H1 (cell line): ENCODE results near the gene PIANP. TPM values are rescaled to one million over a fixed set of nuclear protein-coding genes. Genes with fewer than 3 reads are reported as not detected.
A peak's percentile ranks its signal among the peaks of the same experiment; 100 is the strongest.

ENCODE experiments used
- CTCF ChIA-PET: fragments of 300-600 bp; sonication (Branson Sonifier 250); formaldehyde crosslinking; loops from one replicate; lab custom pipeline; 2021; ENCODE audit not compliant: partially characterized antibody; lab: Charles Lee
- POLR2A ChIA-PET: fragments of 300-600 bp; sonication (Branson Sonifier 250); formaldehyde crosslinking; loops from one replicate; lab custom pipeline; 2021; ENCODE audit warnings: inconsistent platforms; ENCODE audit not compliant: partially characterized antibody; lab: Charles Lee
- DNase-seq, 2 experiments: peaks; one replicate each; pipeline versions ENCODE4 v3.0.0 to v3.0.0-alpha.2; 2010 to 2022; ENCODE audit warnings: low spot score in 2 of 2, low read depth in 1 of 2, mixed read lengths in 1 of 2
- FAIRE-seq: peaks from 2 replicates; lab custom pipeline; 2011; peaks lifted over from hg19 to GRCh38; lab: Jason Lieb, UNC
- H2AFZ ChIP-seq: 2 replicates; pipeline ENCODE4 v1.8.1; 2012; ENCODE audit warnings: low read length, inconsistent platforms
- H2AK5ac ChIP-seq: 2 replicates; pipeline ENCODE4 v1.6.1; 2013; ENCODE audit warnings: low read depth, low read length
- H2BK120ac ChIP-seq: replicated peaks from 2 replicates; pipeline ENCODE3; 2013; ENCODE audit warnings: low read depth, low read length, inconsistent platforms
- H2BK12ac ChIP-seq: 2 replicates; pipeline ENCODE4 v1.6.1; 2013; ENCODE audit warnings: low read depth, low read length
- H2BK15ac ChIP-seq: 2 replicates; pipeline ENCODE4 v1.6.1; 2013; ENCODE audit warnings: low read length
- H2BK20ac ChIP-seq: 2 replicates; pipeline ENCODE4 v1.6.1; 2013; ENCODE audit warnings: low read length
- H2BK5ac ChIP-seq: 2 replicates; pipeline ENCODE4 v1.6.1; 2013; ENCODE audit warnings: low read depth, low read length
- H3K14ac ChIP-seq: 2 replicates; pipeline ENCODE4 v1.6.1; 2013; ENCODE audit warnings: inconsistent platforms; ENCODE audit not compliant: insufficient read length
- H3K18ac ChIP-seq: 2 replicates; pipeline ENCODE4 v1.6.1; 2013; ENCODE audit warnings: low read length; ENCODE audit errors: extremely low read depth
- H3K23ac ChIP-seq: 2 replicates; pipeline ENCODE4 v1.6.1; 2013; ENCODE audit warnings: inconsistent platforms; ENCODE audit not compliant: insufficient read length
- H3K23me2 ChIP-seq: 2 replicates; pipeline ENCODE4 v1.6.1; 2013; ENCODE audit warnings: low read depth, low read length
- H3K27ac ChIP-seq: 2 replicates; pipeline ENCODE4 v1.6.1; 2011; ENCODE audit warnings: low read depth, low read length, inconsistent platforms
- H3K27me3 ChIP-seq, 4 experiments: replicated peaks in 1 of 4; 1 replicate in 1 of 4; 2 replicates in 3 of 4; pipeline versions ENCODE4 v1.6.1 to v1.8.1; 2011 to 2013; ENCODE audit warnings: low read length in 3 of 4, mild to moderate bottlenecking in 3 of 4, inconsistent platforms in 2 of 4, mixed read lengths in 2 of 4, moderate library complexity in 1 of 4; ENCODE audit not compliant: control insufficient read depth in 3 of 4, insufficient read depth in 3 of 4; ENCODE audit errors: extremely low read depth in 1 of 4
- H3K36me3 ChIP-seq, 4 experiments: 2 replicates each; pipeline versions ENCODE4 v1.6.1 to v1.8.1; 2011 to 2013; ENCODE audit warnings: mild to moderate bottlenecking in 4 of 4, low read length in 3 of 4, moderate library complexity in 2 of 4, control low read depth in 1 of 4, inconsistent platforms in 1 of 4; ENCODE audit not compliant: insufficient read depth in 4 of 4, control insufficient read depth in 2 of 4
- H3K4ac ChIP-seq: replicated peaks from 2 replicates; pipeline ENCODE3; 2013; ENCODE audit warnings: low read length, low read depth, mixed read lengths, inconsistent platforms; ENCODE audit not compliant: insufficient read length
- H3K4me1 ChIP-seq, 4 experiments: replicated peaks in 1 of 4; 1 replicate in 1 of 4; 2 replicates in 3 of 4; pipeline versions ENCODE4 v1.6.1 to v1.8.1; 2011 to 2013; ENCODE audit warnings: low read length in 3 of 4, inconsistent platforms in 2 of 4, mixed read lengths in 1 of 4; ENCODE audit not compliant: insufficient read depth in 4 of 4, control insufficient read depth in 3 of 4
- H3K4me2 ChIP-seq, 2 experiments: 2 replicates each; pipeline versions ENCODE4 v1.6.1 to v1.8.1; 2011 to 2013; ENCODE audit warnings: low read depth in 2 of 2, low read length in 2 of 2, control low read depth in 1 of 2, inconsistent platforms in 1 of 2, mild to moderate bottlenecking in 1 of 2; ENCODE audit not compliant: insufficient read depth in 1 of 2
- H3K4me3 ChIP-seq, 4 experiments: fragments of 200-600, 300-600 bp in 1 of 4; sonication (generic), shearing (Covaris generic), sonication (Bioruptor Twin) in 1 of 4; 2 replicates each; pipeline versions ENCODE4 v1.5.1 to v1.8.1; 2011 to 2016; ENCODE audit warnings: low read length in 4 of 4, low read depth in 3 of 4, control low read depth in 2 of 4, inconsistent platforms in 2 of 4, mild to moderate bottlenecking in 2 of 4, mixed read lengths in 1 of 4, moderate library complexity in 1 of 4; ENCODE audit not compliant: insufficient read depth in 2 of 4; ENCODE audit errors: extremely low read depth in 1 of 4
- H3K56ac ChIP-seq: replicated peaks from 2 replicates; pipeline ENCODE3; 2013; ENCODE audit warnings: low read depth, mild to moderate bottlenecking, mixed read lengths, low read length, inconsistent platforms; ENCODE audit not compliant: insufficient read length
- H3K79me1 ChIP-seq: 2 replicates; pipeline ENCODE4 v1.6.1; 2013; ENCODE audit warnings: low read depth, low read length, control low read depth
- H3K79me2 ChIP-seq, 2 experiments: 2 replicates each; pipeline versions ENCODE4 v1.6.1 to v1.8.1; 2012 to 2013; ENCODE audit warnings: low read length in 2 of 2, mild to moderate bottlenecking in 2 of 2, inconsistent platforms in 1 of 2; ENCODE audit not compliant: insufficient read depth in 2 of 2, control insufficient read depth in 1 of 2
- H3K9ac ChIP-seq, 4 experiments: replicated peaks in 1 of 4; 1 replicate in 1 of 4; 2 replicates in 3 of 4; pipeline versions ENCODE4 v1.6.1 to v1.8.1; 2011 to 2013; ENCODE audit warnings: low read depth in 3 of 4, low read length in 3 of 4, control low read depth in 2 of 4, mild to moderate bottlenecking in 2 of 4, moderate library complexity in 2 of 4, inconsistent platforms in 1 of 4; ENCODE audit errors: extremely low read depth in 1 of 4
- H3K9me3 ChIP-seq, 2 experiments: 2 replicates each; pipeline versions ENCODE4 v1.6.1 to v1.8.1; 2012 to 2013; ENCODE audit warnings: mild to moderate bottlenecking in 2 of 2, moderate library complexity in 2 of 2, control low read depth in 1 of 2, inconsistent platforms in 1 of 2, low read depth in 1 of 2, low read length in 1 of 2, mixed read lengths in 1 of 2; ENCODE audit not compliant: insufficient read depth in 2 of 2
- H4K20me1 ChIP-seq, 2 experiments: replicated peaks in 1 of 2; 2 replicates each; pipeline versions ENCODE3 to v1.8.1; 2011 to 2013; ENCODE audit warnings: inconsistent platforms in 2 of 2, low read length in 2 of 2, mild to moderate bottlenecking in 1 of 2; ENCODE audit not compliant: insufficient read depth in 2 of 2, control insufficient read depth in 1 of 2
- H4K5ac ChIP-seq: 2 replicates; pipeline ENCODE4 v1.6.1; 2013; ENCODE audit warnings: low read length, low read depth, mixed read lengths, inconsistent platforms; ENCODE audit not compliant: insufficient read length
- H4K8ac ChIP-seq: 2 replicates; pipeline ENCODE4 v1.8.0; 2013; ENCODE audit warnings: mild to moderate bottlenecking, moderate library complexity, low read length, inconsistent platforms; ENCODE audit not compliant: insufficient read depth; ENCODE audit errors: extremely low read depth
- H4K91ac ChIP-seq: replicated peaks from 2 replicates; pipeline ENCODE3; 2013; ENCODE audit warnings: low read length, mixed read lengths, inconsistent platforms; ENCODE audit not compliant: insufficient read length
- BCL11A ChIP-seq, 2 experiments: IDR thresholded peaks; one replicate each; pipeline ENCODE4 v1.6.1; 2011; ENCODE audit warnings: low read depth in 2 of 2, low read length in 2 of 2, mild to moderate bottlenecking in 2 of 2
- JUN ChIP-seq: IDR thresholded peaks from 2 replicates; pipeline ENCODE4 v1.6.1; 2011; ENCODE audit warnings: low read depth, mild to moderate bottlenecking, improper control_type of control experiment, low read length
- RNF2 ChIP-seq: fragments of 200-900, 300-1000 bp; sonication (generic); IDR thresholded peaks from 2 replicates; pipeline ENCODE4 v1.7.1; 2016; ENCODE audit warnings: borderline replicate concordance, low read depth, mild to moderate bottlenecking, antibody characterized with exemption, low read length; ENCODE audit not compliant: poor library complexity, severe bottlenecking; ENCODE audit errors: missing control alignments
- WGBS, 2 experiments: shearing (Covaris generic) in 1 of 2; methylation state at CpG; one replicate each; pipeline versions ENCODE4 v1.1.6 to v1.1.7; 2013 to 2015; ENCODE audit warnings: low lambda C conversion rate in 2 of 2, mixed read lengths in 2 of 2, inconsistent platforms in 1 of 2, low coverage in 1 of 2, missing lambda C conversion rate in 1 of 2; ENCODE audit not compliant: insufficient replicate concordance in 2 of 2, insufficient coverage in 1 of 2, insufficient read length in 1 of 2; ENCODE audit errors: extremely low coverage in 1 of 2, missing lambda C conversion rate in 1 of 2; 5-methylcytosine and 5-hydroxymethylcytosine counted together
- polyA plus RNA-seq, 7 experiments: library from polyadenylated mRNA; depleted of rRNA in 3 of 7; stranded (reverse) in 5 of 7; unstranded in 2 of 7; fragments of >200 nt in 5 of 7; fragments of 200-250 nt in 2 of 7; gene quantifications; 1 replicate in 5 of 7; 2 replicates in 1 of 7; 4 replicates in 1 of 7; pipeline versions ENCODE4 v1.2.1 to v1.2.3, GENCODE V29; 2011 to 2013; ENCODE audit warnings: missing spikeins in 2 of 7, mixed read lengths in 2 of 7
- total RNA-seq: library from RNA; stranded (reverse); fragmentation: NEBNext Ultra II Directional; extraction: Animal tissue kit (Norgen Biotek cat#: 25700); gene quantifications from 2 replicates; pipeline ENCODE4 v1.2.1, GENCODE V29; 2021

Gene PIANP
- total and polyA plus RNA-seq, 2 of the 8 experiments (the other 6 are each of a cell fraction or from before 2014, with no cell fraction given) = 6.3 to 9.8 TPM

- H2AK5ac ChIP-seq = no peak overlapping the region
- no peak overlapping the region for H4K91ac ChIP-seq
- no peak overlapping the region for H3K14ac ChIP-seq
- H3K23me2 ChIP-seq = peaks cover 8% of the 10 kb centered on the region
- no peak overlapping the region for H2AFZ ChIP-seq
- WGBS, 2 experiments = 90% methylated on average over 7 of the region's 7 CpGs; no CpG with 5 or more reads in 1 of the 2 experiments
- H3K9ac ChIP-seq = no peak overlapping the region
- H4K20me1 ChIP-seq = no peaks in the 10 kb centered on the region
- peaks cover 0 to 3% of the 10 kb centered on the region in 2 experiments; a peak in 1 of 4 replicates for H3K79me2 ChIP-seq
- no peak overlapping the region for H2BK20ac ChIP-seq
- H3K79me1 ChIP-seq = peaks cover 2% of the 10 kb centered on the region; the same call in 1 of the 2 replicates
- POLR2A ChIA-PET = interaction anchor here (0.8 to 4.8 kb wide), 5 partner anchors 11 to 126 kb away, joined by 3 to 25 read pairs (median 5); partner anchors contain the start of genes CDCA3, MLF2 and USP5
- TF ChIP-seq RNF2 (no peak), BCL11A (IDR thresholded peaks at IDR 0.05; ENCODE audit: low read depth in 2 of 2, low read length in 2 of 2) (no peak), JUN (no peak)
- TF ChIP-seq, all 59 proteins: peak for 0
- CTCF ChIA-PET = interaction anchor here (0.7 to 3.9 kb wide), 9 partner anchors 11 to 106 kb away, joined by 3 to 20 read pairs (median 6); partner anchors contain the start of gene MLF2
- Histone ChIP-seq H3K23ac (no peak overlapping the region), H3K4me2 (peak overlapping the region in 1 of 2 experiments; percentile 79; a peak in 1 of 4 replicates), H2BK120ac (no peak overlapping the region), H2BK15ac (no peak overlapping the region), H3K4ac (no peak overlapping the region), H3K27ac (no peak overlapping the region), H3K4me1 (peaks cover 0 to 2% (median under 1%) of the 10 kb centered on the region in 4 experiments; a peak in 3 of 7 replicates), H4K5ac (no peak overlapping the region), H3K4me3 (no peak overlapping the region), H3K9me3 (no peaks in the 10 kb centered on the region), H4K8ac (no peak overlapping the region), H3K36me3 (peaks cover 0 to 18% (median 15%) of the 10 kb centered on the region in 4 experiments; a peak in 6 of 8 replicates), H3K18ac (no peak overlapping the region), H2BK12ac (no peak overlapping the region), H3K56ac (no peak overlapping the region), H2BK5ac (no peak overlapping the region), H3K27me3 (no peaks in the 10 kb centered on the region; a peak in 2 of 7 replicates)
- DNase-seq (no peak), FAIRE-seq (no peak)
Measured at GRCh38 chr12:6725350-6725749, 24.7 kb upstream of the PIANP start.
